Stimulated activated CD8-positive, alpha-beta memory T cell treated with anti-CD3 and anti-CD28 coated beads, Interleukin-12 subunit alpha, Interleukin-12 subunit beta, amount 100 ng/mL, for 4 hours (primary cell): Measurements from ENCODE around the gene GDF3.
"Not testable (repeated sequence)": the region's sequence is repeated elsewhere in the genome, so short reads cannot be mapped to it uniquely, and the experiment has no call there.

Experiments
- DNase-seq: peaks from one replicate; pipeline ENCODE4 v3.0.0-alpha.2; 2020; ENCODE audit warnings: low read depth

The GDF3 gene

GRCh38 chr12:7695566-7696197, at the start of gene GDF3:
Gene GDF3 (minus strand): TSS chr12:7695775. CDS start chr12:7695728, 47 bp downstream.
- no peak for DNase-seq

DNA sequence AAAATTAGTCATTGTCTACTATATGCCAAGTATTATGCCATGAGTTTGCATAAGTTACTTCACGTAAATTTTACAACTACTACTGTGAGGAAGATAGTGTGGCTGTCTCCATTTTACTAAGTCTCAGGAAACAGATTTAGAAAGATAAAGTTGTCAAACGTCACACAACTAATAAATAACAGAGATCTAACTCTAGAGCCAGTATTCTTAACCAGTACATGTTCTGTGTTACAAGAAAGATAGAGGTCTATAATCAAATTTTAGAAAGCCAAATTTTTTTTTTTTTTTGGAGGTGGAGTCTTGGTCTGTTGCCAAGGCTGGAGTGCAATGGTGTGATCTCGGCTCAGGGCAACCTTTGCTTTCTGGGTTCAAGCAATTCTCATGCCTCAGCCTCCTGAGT, 37.4 kb upstream of the GDF3 start:
- DNase-seq, result no peak

GRCh38 chr12:7731486-7731885, 35.9 kb upstream of the GDF3 start:
- DNase-seq, result no peak

DNA sequence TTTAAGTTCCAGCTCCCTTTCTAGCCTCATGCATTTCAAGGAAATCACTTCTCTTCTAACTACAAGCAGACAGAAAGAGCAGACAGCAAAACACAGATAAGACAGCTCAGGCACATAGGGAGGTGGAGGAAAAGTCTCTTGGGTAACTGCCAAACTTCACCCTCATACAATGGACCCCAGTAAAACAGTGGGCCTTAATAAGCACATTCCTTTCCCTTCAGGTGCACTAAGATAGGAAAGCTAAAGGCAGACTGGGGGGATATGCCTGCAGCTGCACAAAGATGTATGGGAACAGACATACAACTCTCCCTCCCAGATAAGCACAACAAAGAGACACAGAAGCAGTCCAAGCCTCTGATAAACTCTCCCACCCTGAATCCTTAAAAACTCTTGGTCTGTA, 35.4 kb upstream of the GDF3 start:
- not testable (repeated sequence) for DNase-seq

DNA sequence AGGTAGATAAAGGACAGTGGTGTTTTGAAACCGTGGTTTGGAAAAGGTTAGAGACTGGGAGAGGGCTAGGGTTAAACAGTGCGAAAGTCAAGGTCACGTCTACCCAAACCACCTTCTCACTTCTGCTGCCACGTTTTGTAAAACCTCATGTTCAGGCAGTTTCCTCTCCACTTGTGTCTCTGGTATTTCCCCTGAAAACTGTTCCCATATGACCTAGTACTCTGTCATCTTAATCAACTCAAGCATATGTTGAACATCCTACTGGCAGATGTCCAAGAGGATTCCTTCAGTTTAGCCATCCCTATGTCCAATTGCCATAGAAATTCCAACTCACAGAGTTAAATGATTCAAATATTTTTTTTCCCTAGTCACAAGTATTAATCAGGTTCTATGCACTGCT, 34.2 kb upstream of the GDF3 start:
- DNase-seq, result no peak

GRCh38 chr12:7723926-7724325, 28.4 kb upstream of the GDF3 start:
- no peak for DNase-seq

GRCh38 chr12:7719946-7720730, 24.6 kb upstream of the GDF3 start:
- DNase-seq, result no peak

- DNase-seq, result no peak
Measured at GRCh38 chr12:7716381-7716780, 20.8 kb upstream of the GDF3 start.

DNA sequence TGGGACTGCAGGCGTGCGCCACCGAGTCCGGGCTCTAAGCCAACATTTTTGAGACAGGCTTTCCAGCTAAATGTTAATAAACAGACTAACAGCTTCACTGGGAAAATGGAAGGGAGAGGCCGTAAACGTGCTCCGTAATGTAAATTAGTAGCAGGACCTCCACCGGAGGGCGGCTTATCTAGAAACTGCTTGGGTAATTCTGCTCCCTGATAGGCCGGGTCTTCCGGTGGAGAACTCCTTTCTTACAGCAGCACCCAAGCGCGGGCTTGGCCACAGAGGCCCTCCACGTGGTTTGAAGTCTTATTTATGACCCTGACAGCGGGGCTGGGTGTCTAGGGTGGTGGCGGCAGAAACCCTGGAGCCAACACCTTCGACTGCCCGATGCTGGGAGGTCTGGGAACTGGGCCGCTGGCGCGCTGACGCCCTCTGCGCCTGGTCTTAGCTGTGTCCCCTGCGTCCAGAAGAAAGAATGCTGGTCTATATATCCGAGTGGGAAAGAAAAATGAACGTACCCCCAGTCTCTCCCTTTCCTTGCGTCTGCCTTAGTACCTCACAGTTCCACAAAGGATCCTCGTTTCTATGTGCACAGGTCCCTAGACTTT, 17.4 kb upstream of the GDF3 start:
- DNase-seq, result no peak

DNA sequence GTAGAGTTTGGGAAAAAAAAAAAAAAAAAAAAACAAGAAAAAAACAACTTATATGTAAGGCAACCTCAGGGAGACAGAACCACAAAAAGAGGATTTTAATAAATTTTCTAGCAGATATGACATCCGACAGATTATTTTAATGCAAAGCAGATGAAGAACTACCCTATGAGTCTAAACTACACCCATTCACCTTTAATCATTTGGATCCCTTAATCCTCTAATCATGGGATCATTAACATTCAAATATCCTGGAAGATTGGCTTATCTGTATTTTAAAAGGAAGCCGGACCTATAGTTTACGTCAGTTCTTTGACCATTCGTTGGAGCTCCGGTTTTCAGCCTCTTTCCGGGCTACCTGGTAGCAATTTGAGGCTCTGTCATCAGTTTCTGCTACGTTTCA, 15.6 kb upstream of the GDF3 start, which contains the start of gene DPPA3:
DPPA3 (plus strand) TSS at position 301 of the 400 bp plus-strand sequence. CDS start 138 bp downstream, outside the sequence.
- DNase-seq, result no peak

DNA sequence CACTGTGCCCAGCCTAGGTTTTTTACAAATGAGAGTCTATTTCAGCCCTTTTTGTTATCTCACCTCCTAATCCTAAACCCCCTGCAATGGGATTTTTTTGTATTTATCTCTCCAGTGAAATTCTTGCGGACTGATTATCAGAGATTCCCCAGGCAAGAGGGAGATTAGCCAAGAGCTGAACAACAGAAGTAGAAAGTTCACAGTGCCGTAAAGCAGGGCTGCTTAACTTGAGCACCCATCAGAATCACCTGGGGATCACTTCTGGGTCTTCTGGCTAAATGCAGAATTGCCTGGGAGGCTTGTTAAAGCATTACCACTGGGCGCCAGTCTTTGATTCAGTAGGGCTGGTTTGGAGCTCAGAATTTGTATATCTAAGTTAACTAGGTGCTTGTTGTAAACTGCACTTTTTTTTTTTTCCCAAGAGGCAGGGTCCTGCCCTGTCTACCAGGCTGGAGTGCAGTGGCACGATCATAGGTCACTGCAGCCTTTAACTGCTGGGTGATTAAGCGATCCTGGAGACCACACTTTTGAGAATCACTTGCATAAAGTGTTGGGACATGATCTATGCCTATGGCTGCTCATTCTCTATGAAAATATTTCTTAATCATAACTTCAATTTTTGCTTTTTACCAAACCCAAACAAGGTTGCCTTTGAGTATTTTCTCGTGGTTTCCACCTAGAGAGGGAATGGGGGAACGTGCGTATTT, 14.5 kb upstream of the GDF3 start:
- DNase-seq, result no peak

GRCh38 chr12:7705846-7706245, 10.3 kb upstream of the GDF3 start:
- DNase-seq, result no peak

DNA sequence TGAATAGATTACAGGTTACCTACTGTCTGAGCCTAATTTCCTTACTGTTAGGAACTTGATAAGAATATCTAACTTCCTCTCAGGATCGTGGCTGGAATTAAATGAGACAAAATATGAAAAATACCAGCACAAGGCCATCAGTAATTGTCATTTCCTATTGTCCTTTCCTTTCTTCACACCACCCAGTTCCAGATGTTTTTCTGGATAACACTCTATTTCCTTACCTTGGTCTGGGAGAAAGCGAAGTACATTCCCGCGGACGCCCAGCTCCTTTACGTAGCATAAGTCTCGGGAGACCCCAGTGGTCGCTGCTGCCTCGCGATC, 376 bp downstream of the GDF3 start:
- DNase-seq, result no peak

DNA sequence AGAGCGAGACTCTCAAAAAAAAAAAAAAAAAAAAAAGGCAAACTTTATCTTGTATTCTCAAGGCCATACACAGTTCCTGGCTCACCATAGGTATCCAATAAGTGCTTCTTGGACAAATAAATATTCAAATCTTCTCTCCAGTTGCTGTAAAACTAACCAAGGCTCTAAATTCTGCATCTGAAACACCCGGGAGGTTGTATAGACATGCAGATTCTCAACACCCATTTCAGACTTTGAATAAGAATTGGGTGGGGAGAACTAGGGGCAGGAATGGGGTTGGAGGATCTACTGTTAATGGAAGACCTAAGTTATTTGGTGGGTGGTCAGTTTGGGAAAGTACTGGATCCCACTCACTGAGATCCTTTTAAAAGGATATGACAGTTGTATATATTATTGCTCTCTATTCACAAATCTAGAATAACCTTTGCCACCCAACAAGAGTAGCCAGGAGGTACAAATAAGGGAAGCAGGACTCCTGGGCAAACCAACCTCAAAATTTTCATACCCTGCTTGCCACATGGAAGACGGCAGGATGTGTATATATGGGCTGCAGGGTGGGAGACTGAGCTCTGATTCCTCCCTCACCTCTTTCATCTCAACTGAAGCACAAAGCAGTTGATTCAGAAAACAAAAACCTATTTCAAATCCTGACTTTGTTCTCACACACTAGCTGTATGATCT, 879 bp downstream of the GDF3 start:
- DNase-seq, result no peak

DNA sequence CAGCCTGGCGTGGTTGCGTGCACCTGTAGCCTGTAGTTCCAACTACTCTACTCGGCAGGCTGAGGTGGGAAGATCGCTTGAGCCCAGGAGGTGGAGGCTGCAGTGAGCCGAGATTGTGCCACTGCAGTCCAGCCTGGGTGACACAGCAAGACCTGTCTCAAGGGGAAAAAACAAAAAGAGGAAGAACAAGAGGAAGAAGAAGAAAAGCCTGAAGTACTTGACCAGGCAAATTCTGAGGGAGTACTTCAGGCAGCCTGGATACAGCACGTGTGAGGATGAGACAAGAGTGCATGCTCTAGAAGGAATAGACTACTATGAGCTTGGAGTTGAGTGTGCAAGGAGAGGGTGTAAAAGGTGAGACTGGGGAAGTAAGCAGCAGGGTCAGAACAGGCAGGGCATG, 1.8 kb downstream of the GDF3 start:
- no peak for DNase-seq

DNA sequence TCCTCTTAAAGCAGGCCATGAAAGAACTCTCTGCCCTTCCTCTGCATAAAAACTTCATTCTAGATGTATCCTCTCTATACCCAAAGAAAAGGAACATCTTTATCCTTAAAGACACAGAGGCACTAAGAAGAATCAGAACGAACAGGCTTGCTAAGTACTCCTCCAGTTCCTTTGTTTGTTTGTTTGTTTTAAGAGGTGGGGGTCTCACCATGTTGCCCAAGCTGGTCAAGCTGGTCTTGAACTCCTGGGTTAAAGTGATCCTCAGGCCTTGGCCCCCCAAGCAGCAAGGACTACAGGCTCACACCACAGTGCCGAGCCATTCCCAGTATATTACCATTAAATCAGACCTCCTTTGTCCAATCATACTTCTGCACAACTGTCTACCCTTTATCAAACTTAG, 14.0 kb downstream of the GDF3 start:
- no peak for DNase-seq

DNA sequence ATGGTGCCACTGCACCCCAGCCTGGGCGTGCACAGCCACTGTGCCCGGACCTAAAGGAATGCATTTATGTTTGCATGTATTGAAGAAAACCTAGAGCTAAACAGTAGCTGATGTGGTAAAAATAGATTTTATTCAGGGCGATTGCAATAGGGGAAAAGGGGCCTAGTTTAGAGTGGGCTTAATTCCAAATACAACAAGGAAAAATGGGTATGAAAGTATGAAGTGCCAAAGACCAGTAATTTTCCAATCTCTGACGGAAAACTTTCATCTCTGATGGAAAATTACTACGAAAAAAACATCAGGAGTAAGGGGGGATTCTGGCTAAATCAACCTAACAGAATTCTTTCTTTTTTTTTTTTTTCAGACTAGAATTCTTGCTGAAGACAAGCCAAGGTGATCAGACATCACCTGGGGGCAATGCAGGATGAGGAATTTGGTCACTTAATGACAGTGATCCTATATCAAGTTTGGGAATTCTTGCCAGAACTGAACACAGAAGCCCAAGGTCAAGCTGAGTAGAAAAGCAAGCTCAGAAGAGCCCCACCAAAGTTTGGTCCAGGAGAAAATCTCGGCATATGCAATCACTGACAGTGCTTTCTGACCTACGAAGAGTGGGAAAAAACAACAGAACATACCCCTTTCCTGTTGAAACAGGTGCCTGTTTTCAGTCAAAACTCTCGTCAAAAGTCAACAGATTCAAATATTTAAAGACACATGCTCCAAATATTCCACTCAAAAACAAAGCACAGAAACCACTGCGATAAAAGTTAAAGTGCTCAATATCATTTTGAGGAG, 16.1 kb downstream of the GDF3 start:
- no peak for DNase-seq

GRCh38 chr12:7678744-7679143, 16.8 kb downstream of the GDF3 start:
- DNase-seq, result no peak

DNA sequence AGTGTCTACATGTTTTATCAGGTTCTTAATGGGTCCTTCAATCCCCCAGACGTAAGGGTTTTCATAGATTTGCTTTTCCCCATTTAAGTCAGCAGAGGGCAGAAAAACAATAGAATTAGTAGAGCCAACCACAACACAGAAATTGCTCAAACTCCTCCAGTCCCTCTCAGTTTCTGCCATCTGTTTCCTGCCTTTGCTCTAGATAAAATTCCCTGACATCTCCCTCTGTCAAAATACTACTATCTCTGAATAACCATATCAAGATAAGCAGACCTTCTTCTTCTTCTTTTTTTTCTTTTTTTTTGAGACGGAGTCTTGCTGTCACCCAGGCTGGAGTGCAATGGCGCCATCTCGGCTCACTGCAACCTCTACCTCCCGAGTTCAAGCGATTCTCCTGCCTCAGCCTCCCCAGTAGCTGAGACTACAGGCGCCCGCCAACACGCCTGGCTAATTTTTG, 18.1 kb downstream of the GDF3 start:
- not testable (repeated sequence) for DNase-seq

DNA sequence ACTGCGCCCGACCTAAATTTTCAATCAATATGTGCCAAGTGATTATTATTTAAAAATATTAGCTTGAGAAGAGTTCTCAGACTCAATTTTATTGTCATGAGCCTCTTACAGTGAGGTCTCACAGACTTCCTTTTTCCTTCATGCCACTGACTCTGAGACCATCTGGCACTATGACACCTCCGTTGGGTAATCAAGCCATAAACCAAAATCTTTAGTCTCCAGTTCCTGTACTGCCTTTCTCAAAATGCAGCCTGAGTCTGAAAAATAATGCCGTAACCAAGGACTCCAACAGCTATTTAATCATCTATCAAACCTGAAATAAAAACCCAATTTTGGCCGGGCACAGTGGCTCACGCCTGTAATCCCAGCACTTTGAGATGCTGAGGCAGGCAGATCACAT, 20.1 kb downstream of the GDF3 start:
- DNase-seq, result not testable (repeated sequence)

- DNase-seq, result no peak
Measured at GRCh38 chr12:7668171-7668570, 27.4 kb downstream of the GDF3 start.
